ENCODE data around the gene IL10RB.

IL10RB gene

DNA sequence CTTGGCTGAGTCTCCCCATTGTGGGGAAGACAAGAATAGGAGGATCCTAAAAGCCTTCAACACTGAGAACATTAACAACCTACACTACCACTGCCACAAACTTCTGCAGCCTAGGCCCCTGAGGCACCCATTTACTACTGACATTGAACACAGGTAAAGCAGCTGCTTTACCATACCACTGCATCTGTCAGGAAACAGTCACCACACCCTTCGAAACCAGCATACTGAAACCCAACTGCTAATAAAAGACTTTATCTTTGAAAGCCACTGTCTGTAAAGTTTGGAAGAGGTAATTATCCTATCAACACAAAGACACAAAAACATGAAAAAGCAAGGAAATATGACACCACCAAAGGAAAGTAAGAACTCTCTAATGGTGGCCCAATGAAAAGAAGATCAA, 66.0 kb downstream of the IL10RB start:
- DNase-seq (ENCODE audit: low read depth) = no peak

DNA sequence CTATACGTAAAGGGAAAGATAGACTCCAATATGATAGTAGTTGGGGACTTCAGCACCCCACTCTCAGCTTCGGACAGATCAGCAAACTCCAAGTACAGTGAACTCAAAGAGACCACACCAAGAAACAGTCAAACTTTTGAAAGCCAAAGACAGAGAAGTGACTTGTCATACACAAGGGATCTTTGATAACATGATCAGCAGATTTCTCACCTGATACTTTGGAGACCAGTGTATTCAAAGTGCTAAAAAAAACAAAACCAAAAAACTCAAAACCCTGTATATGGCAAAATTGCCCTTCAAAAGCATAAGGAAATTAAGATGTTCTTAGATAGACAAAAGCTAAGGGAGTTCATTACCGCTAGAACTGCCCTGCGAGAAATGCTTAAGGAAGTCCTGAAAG, 68.0 kb downstream of the IL10RB start:
- DNase-seq (ENCODE audit: low read depth) = no peak

DNA sequence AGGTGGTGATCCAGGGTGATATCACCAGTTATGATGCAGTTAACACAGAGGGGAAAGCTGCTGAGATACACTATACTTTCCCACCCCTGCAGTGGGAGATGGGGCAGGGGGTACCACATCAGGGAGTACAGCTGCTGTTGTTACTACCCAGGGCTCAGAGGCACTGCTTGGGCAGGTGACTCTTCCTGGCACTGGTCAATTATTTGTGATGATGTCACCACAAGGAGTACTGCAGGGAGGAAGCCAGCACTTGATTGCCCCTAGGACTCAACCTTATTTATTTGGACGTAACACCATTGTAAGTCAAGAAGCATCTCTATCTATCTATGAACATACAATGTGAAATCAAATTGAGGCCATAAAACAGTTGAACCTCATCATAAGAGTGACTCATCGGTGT, 68.7 kb downstream of the IL10RB start:
- DNase-seq (ENCODE audit: low read depth) = no peak

DNA sequence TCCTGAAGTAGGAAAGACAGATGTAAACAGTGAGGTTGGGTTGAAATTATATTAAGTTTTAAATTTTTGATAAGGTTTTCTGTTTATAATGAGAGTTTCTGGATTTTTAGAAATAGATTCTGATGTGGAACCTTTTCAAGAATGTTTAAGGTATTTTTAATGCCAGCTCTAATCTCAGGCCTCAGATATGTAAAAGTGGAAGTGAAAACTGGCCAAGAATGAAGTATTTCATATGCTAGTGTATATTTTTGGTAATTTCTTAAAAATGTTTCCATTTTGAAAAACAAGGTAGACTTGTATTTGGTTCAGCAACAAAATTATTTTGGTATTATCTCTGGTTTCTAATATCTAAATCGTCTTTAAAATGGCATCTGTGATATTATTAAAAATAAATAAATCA, 73.0 kb downstream of the IL10RB start:
- no peak for DNase-seq (ENCODE audit: low read depth)

DNA sequence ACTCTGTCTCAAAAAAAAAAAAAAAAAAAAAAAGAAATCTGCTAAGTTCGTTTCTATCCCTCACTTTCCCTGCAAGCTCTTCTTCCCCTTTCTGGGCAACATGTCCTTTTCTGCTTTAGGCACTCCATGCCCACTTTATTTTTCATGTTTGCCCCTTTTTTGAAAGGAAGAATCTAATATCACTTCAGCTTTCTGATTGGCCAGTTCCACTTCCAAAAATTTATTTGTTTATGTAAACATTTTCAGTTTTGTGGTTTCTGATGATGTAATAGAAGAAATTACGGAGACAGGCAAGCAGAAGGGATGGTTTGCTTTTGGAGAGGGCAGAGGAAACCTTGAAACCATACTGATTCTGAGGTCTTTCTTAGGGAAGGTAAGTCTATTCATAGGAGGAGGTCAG, 73.8 kb downstream of the IL10RB start:
- DNase-seq (ENCODE audit: low read depth) = no peak

DNA sequence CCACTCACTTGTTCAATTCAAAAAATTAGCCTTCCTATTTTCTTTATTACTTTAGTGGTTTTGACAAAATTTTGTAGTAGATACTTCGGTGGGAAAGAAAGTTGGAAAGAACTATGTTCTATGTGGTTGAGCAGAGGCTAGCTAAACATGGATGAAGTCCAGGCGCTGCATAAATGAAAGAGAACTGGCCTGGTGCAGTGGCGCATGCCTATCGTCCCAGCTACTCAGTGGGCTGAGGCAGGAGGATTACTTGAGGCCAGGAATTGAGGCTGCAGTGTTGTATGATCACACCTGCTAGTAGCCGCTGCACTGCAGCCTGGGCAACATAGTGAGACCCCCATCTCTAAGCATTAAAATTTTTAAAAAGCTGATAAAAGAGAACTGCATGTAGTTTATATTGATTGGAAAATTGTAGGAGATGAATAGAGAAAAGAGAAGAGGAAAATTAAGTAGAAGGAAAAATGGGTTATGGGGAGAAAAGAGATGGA, 79.6 kb downstream of the IL10RB start:
- no peak for DNase-seq (ENCODE audit: low read depth)
